B cell (primary cell): ENCODE results near the gene CIAO2A. TPM values are rescaled to one million over a fixed set of nuclear protein-coding genes. Genes with fewer than 3 reads are reported as not detected.
"Not testable (repeated sequence)": the region's sequence is repeated elsewhere in the genome, so short reads cannot be mapped to it uniquely, and the experiment has no call there.

Experiments used
- ATAC-seq: fragments of 200-7000 bp; cut with Tn5 transposase; one replicate; pipeline ENCODE4 v1.10.0; 2021; ENCODE audit warnings: low read depth, mild to moderate bottlenecking, moderate number of reproducible peaks, moderate library complexity
- CTCF ChIA-PET: fragments of 350-600 bp; sonication (Branson Sonifier 250); formaldehyde crosslinking; loops from one replicate; lab custom pipeline; 2021; ENCODE audit warnings: antibody characterized with exemption, inconsistent platforms; lab: Charles Lee
- POLR2A ChIA-PET: fragments of 350-600 bp; sonication (Branson Sonifier 250); formaldehyde crosslinking; loops from one replicate; lab custom pipeline; 2021; ENCODE audit warnings: antibody characterized with exemption; lab: Charles Lee
- DNase-seq: peaks from one replicate; pipeline ENCODE4 v3.0.0; 2013
- H2AFZ ChIP-seq: 2 replicates; pipeline ENCODE4 v1.6.1; 2012; ENCODE audit warnings: mild to moderate bottlenecking, low read depth, low read length; ENCODE audit not compliant: insufficient read depth, poor library complexity, severe bottlenecking
- H3K27ac ChIP-seq, 2 donors: 1 replicate in 1 of 2; 2 replicates in 1 of 2; pipeline ENCODE4 v1.5.1; 2012 to 2013; ENCODE audit warnings: low read length in 2 of 2, mild to moderate bottlenecking in 2 of 2, moderate library complexity in 1 of 2
- H3K27me3 ChIP-seq, 4 experiments: fragments of 200-600 bp in 1 of 4; sonication (generic) in 1 of 4; replicated peaks in 1 of 4; 1 replicate in 2 of 4; 2 replicates in 2 of 4; pipeline versions ENCODE4 v1.6.1 to v1.7.0; 2013 to 2016; ENCODE audit warnings: low read length in 3 of 4, mild to moderate bottlenecking in 2 of 4, mixed read lengths in 1 of 4, moderate library complexity in 1 of 4; ENCODE audit not compliant: insufficient read depth in 4 of 4, control insufficient read depth in 3 of 4; ENCODE audit errors: control extremely low read depth in 1 of 4
- H3K36me3 ChIP-seq, 2 experiments: replicated peaks in 1 of 2; 1 replicate in 1 of 2; 2 replicates in 1 of 2; pipeline versions ENCODE4 v1.6.1 to v1.7.1; 2013; ENCODE audit warnings: low read length in 1 of 2; ENCODE audit not compliant: insufficient read depth in 2 of 2, control insufficient read depth in 1 of 2; ENCODE audit errors: control extremely low read depth in 1 of 2, extremely low read depth in 1 of 2
- H3K4me1 ChIP-seq, 2 donors: fragments of 200-600 bp in 1 of 2; sonication (generic) in 1 of 2; 1 replicate in 1 of 2; 2 replicates in 1 of 2; pipeline versions ENCODE4 v1.5.1 to v1.6.1; 2013 to 2017; ENCODE audit warnings: low read length in 2 of 2; ENCODE audit not compliant: control insufficient read depth in 2 of 2, insufficient read depth in 2 of 2
- H3K4me2 ChIP-seq: replicated peaks from 2 replicates; pipeline ENCODE3; 2012; ENCODE audit warnings: mild to moderate bottlenecking, low read depth, low read length; ENCODE audit not compliant: poor library complexity, severe bottlenecking
- H3K4me3 ChIP-seq, 5 experiments: fragments of 200-600 bp in 1 of 5; sonication (generic) in 1 of 5; 1 replicate in 3 of 5; 2 replicates in 2 of 5; pipeline versions ENCODE4 v1.5.1 to v1.7.0; 2011 to 2016; ENCODE audit warnings: low read length in 4 of 5, mild to moderate bottlenecking in 4 of 5, low read depth in 2 of 5, control low read depth in 1 of 5, moderate library complexity in 1 of 5; ENCODE audit not compliant: insufficient read depth in 1 of 5; ENCODE audit errors: control extremely low read depth in 1 of 5, extremely low read depth in 1 of 5
- H3K79me2 ChIP-seq: fragments of 200-600 bp; sonication (generic); one replicate; pipeline ENCODE4 v1.6.0; 2016; ENCODE audit warnings: low read length; ENCODE audit not compliant: control insufficient read depth, insufficient read depth
- H3K9ac ChIP-seq: fragments of 200-600 bp; sonication (generic); 2 replicates; pipeline ENCODE4 v1.6.1; 2017; ENCODE audit warnings: mild to moderate bottlenecking, low read length, moderate library complexity
- H3K9me3 ChIP-seq, 3 donors: one replicate each; pipeline versions ENCODE4 v1.6.1 to v1.7.1; 2013; ENCODE audit warnings: low read length in 2 of 3; ENCODE audit not compliant: control insufficient read depth in 2 of 3, insufficient read depth in 1 of 3; ENCODE audit errors: control extremely low read depth in 1 of 3
- H4K20me1 ChIP-seq: 2 replicates; pipeline ENCODE4 v1.6.0; 2012; ENCODE audit warnings: mild to moderate bottlenecking, low read length; ENCODE audit not compliant: insufficient read depth, control insufficient read depth, poor library complexity, severe bottlenecking
- H3K27ac Mint-ChIP-seq: one replicate; pipeline ENCODE4 v1.8.0; 2021; ENCODE audit warnings: mixed read lengths
- H3K27me3 Mint-ChIP-seq: one replicate; pipeline ENCODE4 v1.8.0; 2021; ENCODE audit warnings: mixed read lengths
- H3K4me1 Mint-ChIP-seq: one replicate; pipeline ENCODE4 v1.8.0; 2021; ENCODE audit warnings: mixed read lengths
- H3K4me3 Mint-ChIP-seq: one replicate; pipeline ENCODE4 v1.8.0; 2021; ENCODE audit warnings: mixed read lengths
- H3K9me3 Mint-ChIP-seq: one replicate; pipeline ENCODE4 v1.8.0; 2022; ENCODE audit warnings: mixed read lengths; ENCODE audit not compliant: insufficient read depth
- CTCF ChIP-seq: fragments of 200-600 bp; IDR thresholded peaks from one replicate; pipeline ENCODE4 v1.8.0; 2022; ENCODE audit warnings: antibody characterized with exemption, mild to moderate bottlenecking
- EZH2 ChIP-seq: IDR thresholded peaks from 2 replicates; pipeline ENCODE4 v1.6.1; 2012; ENCODE audit warnings: borderline replicate concordance, low read depth, mild to moderate bottlenecking, moderate library complexity, low read length; ENCODE audit not compliant: insufficient read depth, poor library complexity, severe bottlenecking
- WGBS: methylation state at CpG from one replicate; pipeline ENCODE4 v1.1.5; 2013; ENCODE audit warnings: missing lambda C conversion rate; ENCODE audit not compliant: insufficient coverage; 5-methylcytosine and 5-hydroxymethylcytosine counted together
- intact Hi-C: fragments of 100-400 bp; cut with micrococcal nuclease; formaldehyde crosslinking; loops from one replicate; pipeline ENCODE4 v1.10.0; 2022
- polyA plus RNA-seq: library from polyadenylated mRNA; depleted of rRNA; stranded (reverse); fragments of >200 nt; gene quantifications from 2 replicates; pipeline ENCODE4 v1.2.3, GENCODE V29; 2012
- total RNA-seq, 2 donors: library from RNA; stranded (reverse); fragments of 120-200 nt in 1 of 2; gene quantifications; 1 replicate in 1 of 2; 2 replicates in 1 of 2; pipeline versions ENCODE4 v1.2.3 to v1.2.4, GENCODE V29; 2013 to 2022

Gene CIAO2A
- total and polyA plus RNA-seq, 2 donors (not counting 1 experiment from before 2014, with no cell fraction given) = 68.2 to 71.5 TPM

- Histone ChIP-seq H3K36me3 (peaks cover 2 to 57% of the 10 kb centered on the region in 2 experiments), H3K27me3 (no peaks in the 10 kb centered on the region), H2AFZ (no peak overlapping the region), H3K9ac (no peak overlapping the region), H3K27ac (no peak overlapping the region), H3K9me3 (no peaks in the 10 kb centered on the region), H3K79me2 (peaks cover 75% of the 10 kb centered on the region), H3K4me2 (no peak overlapping the region), H3K4me1 (peaks cover 0 to under 1% of the 10 kb centered on the region in 2 donors), H4K20me1 (peaks cover 10% of the 10 kb centered on the region), H3K4me3 (no peak overlapping the region)
- ATAC-seq (no peak), DNase-seq (no peak)
- ChIA-PET POLR2A (no interaction called here), CTCF (interaction anchor here (2.9 kb wide), 1 partner anchor 14 kb away, joined by 16 read pairs; no protein-coding TSS in a partner anchor)
- peaks cover 6% of the 10 kb centered on the region for H3K4me1 Mint-ChIP-seq
- TF ChIP-seq EZH2 = no peak
- no peak for TF ChIP-seq CTCF
- no peak overlapping the region for H3K4me3 Mint-ChIP-seq
- WGBS = 100% methylated on average over 1 of the region's 3 CpGs
- no peaks in the 10 kb centered on the region for H3K9me3 Mint-ChIP-seq
- H3K27me3 Mint-ChIP-seq = no peaks in the 10 kb centered on the region
- intact Hi-C loops = no loop called here
- no peak overlapping the region for H3K27ac Mint-ChIP-seq
Measured at GRCh38 chr15:64082757-64083156, 10.9 kb downstream of the CIAO2A start.

- DNase-seq, H3K4me3 ChIP-seq, H3K27me3 Mint-ChIP-seq, H3K27ac Mint-ChIP-seq, H3K9me3 Mint-ChIP-seq, H3K4me2 ChIP-seq, ATAC-seq, H3K27me3 ChIP-seq, H3K9ac ChIP-seq, H3K4me3 Mint-ChIP-seq, H3K9me3 ChIP-seq, intact Hi-C loops, H4K20me1 ChIP-seq, POLR2A ChIA-PET, H2AFZ ChIP-seq: not testable (repeated sequence)
- H3K27ac ChIP-seq = peak overlapping the region in 1 of 2 donors; percentile 5
- H3K79me2 ChIP-seq = peaks cover 14% of the 10 kb centered on the region
- WGBS = 89% methylated on average over 1 of the region's 2 CpGs
- peaks cover 14 to 15% of the 10 kb centered on the region in 2 donors for H3K4me1 ChIP-seq
- peaks cover 8 to 57% of the 10 kb centered on the region in 2 experiments for H3K36me3 ChIP-seq
- H3K4me1 Mint-ChIP-seq = peaks cover 27% of the 10 kb centered on the region
- CTCF ChIA-PET = interaction anchor here (2.2 kb wide), 1 partner anchor 321 kb away, joined by 16 read pairs; no protein-coding TSS in a partner anchor
Measured at GRCh38 chr15:64073496-64073895, 20.1 kb downstream of the CIAO2A start.
